CD4-positive, alpha-beta T cell treated with Interleukin-6 at 100 ng/mL for 8 hours (primary cell): ENCODE results near the gene CRLF1.

ENCODE experiments used
- DNase-seq: peaks from one replicate; pipeline ENCODE4 v3.0.0-alpha.2; 2020; ENCODE audit warnings: mixed read lengths, low spot score

Gene CRLF1

DNA sequence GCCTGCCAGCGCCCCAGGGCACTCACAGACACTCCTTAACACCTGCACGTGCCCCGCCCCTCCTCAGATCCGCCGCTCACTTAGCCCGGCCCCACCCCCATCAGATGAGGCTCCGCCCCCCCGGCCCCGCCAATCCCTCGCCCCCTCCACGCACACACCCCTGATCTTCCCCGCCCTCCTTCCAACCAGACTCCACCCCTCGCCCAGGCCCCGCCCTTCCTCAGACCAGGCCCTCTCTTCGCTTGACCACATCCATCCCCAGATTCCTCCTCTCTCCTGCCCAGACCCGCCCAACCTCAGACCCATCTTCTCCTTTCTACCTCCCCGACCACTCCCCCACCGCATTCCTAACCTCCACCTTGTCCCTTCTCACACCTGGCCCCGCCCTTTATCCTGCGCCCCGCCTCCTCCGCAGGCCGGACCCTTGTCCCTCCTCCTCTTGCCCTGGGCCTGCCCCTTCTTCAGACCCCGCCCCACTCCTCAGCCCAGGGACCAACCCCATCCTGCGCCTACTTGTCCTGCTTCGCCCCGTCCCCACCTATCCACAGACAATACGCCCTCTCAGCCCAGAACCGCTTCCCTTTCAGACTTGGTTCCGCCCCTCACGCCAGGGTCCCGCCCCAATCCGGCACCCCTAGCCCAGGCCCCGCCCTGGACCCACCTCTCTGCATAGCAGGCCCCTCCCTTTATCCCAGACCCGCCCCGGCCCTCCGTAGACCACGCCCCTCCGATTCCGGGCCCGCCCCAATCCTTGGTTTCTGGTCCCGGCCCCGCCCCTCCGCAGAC is 29.8 kb upstream of the CRLF1 start:
- DNase-seq, result peak; percentile 98

- DNase-seq, result no peak
Measured at GRCh38 chr19:18635831-18636182, 29.2 kb upstream of the CRLF1 start.

DNA sequence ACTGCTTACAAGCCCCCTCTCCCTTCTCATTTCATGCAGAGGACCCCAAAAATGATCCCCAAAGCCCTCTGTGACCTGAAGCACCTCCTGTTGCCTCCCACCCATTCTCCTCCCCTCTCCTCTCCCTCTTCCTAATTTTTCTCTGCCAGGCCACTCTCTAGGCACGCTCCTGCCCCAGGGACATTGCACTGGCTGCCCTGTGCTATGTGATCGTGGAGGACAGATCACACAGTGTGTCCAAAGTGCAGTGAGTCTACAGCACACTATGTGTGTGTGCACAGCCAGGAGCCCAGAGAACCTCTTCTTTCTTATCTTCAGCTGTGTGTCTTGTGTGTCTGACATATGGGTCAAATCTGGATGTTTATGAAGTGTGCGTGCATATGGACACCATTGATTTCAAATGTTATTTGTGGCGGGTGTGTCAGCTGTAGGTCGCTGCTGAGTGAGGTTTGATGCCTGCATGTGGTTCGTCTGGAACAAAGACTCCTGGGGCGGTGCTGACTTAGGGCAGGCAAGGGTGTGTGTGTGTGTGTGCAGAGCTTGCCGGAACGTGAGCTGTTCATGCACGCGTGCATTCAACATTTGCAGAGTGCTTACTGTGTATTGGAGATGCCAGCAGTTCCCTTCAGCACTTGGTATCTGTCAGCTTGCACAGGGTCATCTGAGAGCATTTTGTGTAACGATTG is 28.2 kb upstream of the CRLF1 start:
- DNase-seq, result no peak

GRCh38 chr19:18633321-18633720 is 26.7 kb upstream of the CRLF1 start:
- no peak for DNase-seq

- no peak for DNase-seq
Measured at GRCh38 chr19:18629166-18630088, 22.8 kb upstream of the CRLF1 start.

DNA sequence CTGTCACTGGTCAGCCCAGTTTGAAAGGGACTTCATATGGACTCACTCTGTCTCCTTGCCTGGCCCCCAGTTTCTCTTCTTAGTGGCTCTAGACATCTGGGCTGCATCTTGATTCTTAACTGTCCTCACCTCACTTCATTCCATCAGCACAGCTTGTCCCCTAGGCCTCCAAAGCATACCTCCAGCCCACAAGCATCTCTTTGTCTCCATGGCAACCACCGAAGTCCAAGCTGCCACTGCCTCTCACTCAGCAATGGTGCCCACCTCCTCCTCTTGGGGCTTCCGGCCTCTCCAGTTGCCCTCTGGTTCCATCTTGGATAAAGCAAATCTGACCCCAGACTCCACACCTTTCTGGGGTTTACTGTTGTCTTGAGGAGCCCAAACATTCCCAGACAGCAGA is 20.3 kb upstream of the CRLF1 start:
- no peak for DNase-seq

DNA sequence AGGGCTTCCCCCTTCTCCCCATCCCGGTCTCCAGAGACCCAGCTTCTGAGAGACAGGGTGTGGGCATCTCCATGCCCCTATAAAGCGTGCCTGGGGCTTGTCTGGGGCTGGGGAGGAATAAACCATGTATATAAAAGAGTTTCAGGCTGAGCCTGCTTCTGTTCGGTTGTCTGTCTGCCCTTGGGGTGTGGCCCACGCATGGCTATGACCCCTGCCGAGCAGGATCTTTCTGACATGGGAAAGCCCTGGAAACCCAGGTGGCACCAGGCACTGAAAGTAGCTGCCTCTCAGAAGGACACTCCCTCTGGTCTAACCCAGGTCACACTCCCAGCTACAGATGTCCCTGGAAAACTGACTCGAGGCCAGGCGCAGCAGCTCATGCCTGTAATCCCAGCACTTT is 14.3 kb upstream of the CRLF1 start:
- no peak for DNase-seq

- no peak for DNase-seq
Measured at GRCh38 chr19:18620311-18620710, 13.7 kb upstream of the CRLF1 start.

GRCh38 chr19:18618236-18618635 is 11.6 kb upstream of the CRLF1 start:
- no peak for DNase-seq

GRCh38 chr19:18617562-18617961 is 11.0 kb upstream of the CRLF1 start:
- no peak for DNase-seq

- no peak for DNase-seq
Measured at GRCh38 chr19:18616023-18616422, 9.4 kb upstream of the CRLF1 start.

- DNase-seq, result no peak
Measured at GRCh38 chr19:18613589-18614234, 7.1 kb upstream of the CRLF1 start.

DNA sequence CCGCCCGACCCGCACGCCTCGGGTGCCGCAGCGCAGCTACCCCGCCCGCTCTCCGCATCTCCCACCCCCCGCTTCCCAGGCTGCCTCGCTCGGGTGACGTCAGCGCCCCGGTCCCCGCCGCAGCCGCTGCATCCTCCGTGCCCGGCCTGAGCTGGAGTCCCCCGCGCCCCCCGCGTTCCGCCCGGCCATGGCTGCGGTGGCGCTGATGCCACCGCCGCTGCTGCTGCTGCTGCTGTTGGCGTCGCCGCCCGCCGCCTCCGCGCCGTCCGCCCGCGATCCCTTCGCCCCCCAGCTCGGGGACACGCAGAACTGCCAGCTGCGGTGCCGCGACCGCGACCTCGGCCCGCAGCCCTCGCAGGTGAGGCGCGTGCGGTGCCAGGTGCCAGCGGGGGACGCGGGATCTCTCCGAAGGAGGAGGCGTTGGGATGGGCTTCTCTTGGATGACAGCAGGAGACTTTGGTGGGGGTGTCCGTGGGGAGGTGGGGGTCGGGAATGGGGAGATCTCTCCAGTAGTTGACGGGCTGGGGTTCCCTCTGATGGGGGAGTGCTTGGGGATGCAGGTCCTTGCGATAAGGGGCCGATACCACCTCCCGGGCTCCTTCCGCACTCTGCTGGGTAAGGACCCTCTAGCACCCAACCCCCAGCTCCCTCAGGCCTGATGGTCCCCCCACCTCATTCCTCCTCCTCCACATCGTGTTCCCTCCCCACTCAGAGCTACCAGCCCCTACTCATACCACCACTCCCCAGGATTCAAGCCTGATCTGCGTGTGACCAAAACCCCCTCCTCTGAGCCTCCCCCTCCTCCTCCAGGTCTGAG is 6.4 kb upstream of the CRLF1 start, which contains the start of gene TMEM59L:
TMEM59L (plus strand) TSS at position 99 of the 817 bp plus-strand sequence; CDS start at position 188, 89 bp downstream.
- DNase-seq, result peak; percentile 45

DNA sequence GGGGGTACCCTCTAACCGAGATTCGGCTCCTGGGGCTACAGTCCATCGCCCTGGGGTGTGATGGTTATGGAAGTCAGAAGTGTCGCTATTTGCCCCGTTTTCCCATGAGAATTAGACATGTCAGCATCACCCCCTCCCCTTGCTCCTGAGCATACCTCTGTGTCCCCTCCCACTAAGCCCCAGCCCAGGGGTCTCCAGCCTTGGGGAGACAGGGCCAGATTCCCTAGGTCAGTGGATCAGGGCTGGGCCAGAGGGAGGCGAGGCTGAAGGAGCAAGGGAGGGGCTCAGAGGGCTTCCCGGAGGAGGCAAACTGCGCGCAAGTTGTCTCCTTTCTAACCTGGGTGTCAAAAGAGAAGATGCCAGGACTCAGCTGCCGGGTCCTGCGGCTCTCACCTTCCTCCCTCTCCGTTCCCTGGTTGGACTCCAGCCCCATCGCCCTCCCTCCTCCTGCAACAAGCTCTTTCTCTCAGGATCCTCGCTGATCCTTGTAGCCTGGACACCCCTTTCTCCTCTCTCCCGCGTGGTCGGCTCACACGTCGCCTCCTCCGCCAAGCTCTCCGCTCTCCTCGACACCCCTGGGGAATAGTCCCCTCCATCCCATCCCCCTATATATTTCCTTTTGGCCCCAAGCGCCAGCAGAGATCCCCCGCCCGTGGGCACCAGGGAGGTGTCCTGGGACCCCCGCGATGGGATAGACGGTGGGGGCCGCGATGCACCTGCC is 5.6 kb upstream of the CRLF1 start:
- DNase-seq, result no peak

GRCh38 chr19:18611327-18612050 is 4.9 kb upstream of the CRLF1 start:
- DNase-seq, result no peak

DNA sequence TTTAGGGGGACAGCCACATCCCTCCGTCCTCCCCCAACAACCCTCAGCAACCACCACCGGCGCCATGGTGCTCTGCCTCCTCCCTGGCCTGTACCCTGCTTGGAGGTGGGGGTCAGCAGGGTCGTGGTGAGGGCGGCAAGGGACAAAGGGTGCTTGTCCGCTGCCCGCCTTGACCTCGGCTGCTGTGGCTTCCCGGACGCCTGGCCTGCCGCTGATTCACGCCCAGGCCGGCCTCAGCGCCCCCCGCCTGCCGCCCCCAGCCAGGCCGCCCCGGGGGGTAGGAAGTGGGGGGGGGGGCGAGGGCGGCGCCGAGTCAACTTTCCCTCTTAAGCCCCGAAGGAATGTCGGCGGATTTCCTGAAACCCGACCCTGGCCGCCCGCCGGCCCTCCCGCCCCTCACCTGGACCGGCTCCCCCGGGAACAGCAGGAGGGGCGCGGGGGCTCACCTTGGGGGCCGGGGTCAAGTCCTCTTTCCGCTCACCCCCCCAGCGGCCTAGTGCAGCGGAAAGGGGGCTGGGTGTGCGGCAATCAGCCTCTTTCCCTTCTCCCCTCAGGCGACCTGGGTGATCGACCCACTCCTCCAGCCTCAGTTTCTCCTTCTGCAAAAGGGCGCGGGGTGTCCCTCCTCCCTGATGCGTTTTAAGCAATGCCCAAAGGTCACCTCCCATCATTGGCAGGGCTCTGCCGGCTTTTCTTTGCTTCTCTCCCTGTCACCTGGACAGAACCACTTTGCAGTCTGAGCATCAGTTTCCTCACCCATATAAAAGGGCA is 4.1 kb upstream of the CRLF1 start:
- DNase-seq, result no peak

GRCh38 chr19:18610245-18610555 is 3.6 kb upstream of the CRLF1 start:
- no peak for DNase-seq

- no peak for DNase-seq
Measured at GRCh38 chr19:18609717-18610051, 3.1 kb upstream of the CRLF1 start.
